ENCODE measurements around the gene PLXNA4. TPM values are rescaled to one million over a fixed set of nuclear protein-coding genes. Genes with fewer than 3 reads are reported as not detected.
A peak's percentile ranks its signal among the peaks of the same experiment; 100 is the strongest.

The PLXNA4 gene
- total and polyA plus RNA-seq, 12 donors, result 0.83 to 17.0 (median 11.5) TPM

DNA sequence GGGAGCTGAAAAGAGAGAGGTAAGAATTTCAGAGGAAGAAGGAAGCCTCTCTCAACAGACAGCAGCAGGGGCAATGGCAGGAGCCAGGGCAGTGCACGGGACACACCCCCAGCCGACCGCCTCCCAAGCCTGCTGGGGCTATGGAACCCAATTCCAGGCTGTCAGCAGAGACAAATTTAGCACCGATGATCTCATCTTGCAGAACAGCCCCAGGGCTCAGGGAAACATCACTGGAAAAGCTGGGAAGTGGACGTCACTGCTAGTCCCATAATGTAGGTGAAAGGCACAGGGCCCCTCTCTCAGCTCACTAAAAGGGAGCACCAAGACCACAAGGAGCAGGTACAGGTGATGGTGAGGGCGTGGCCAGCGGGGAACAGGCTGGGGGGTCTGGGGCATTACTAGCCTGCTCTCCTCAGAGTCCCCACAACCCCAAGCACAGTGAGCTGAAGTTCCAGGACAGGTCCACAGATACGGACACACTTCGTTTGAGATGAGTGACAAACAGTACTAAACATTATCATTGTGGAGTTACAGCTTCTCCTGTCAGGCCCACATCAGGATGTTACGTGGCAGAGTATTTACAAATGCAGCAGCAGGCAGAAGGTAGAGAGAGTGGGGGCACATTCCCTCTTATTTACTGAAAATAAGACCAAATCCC, 103.7 kb downstream of the PLXNA4 start:
- intact Hi-C loops (cut with DNase I), result no loop called here
- 21 to 34% methylated on average over 10 of the region's 10 CpGs for WGBS, 2 donors

DNA sequence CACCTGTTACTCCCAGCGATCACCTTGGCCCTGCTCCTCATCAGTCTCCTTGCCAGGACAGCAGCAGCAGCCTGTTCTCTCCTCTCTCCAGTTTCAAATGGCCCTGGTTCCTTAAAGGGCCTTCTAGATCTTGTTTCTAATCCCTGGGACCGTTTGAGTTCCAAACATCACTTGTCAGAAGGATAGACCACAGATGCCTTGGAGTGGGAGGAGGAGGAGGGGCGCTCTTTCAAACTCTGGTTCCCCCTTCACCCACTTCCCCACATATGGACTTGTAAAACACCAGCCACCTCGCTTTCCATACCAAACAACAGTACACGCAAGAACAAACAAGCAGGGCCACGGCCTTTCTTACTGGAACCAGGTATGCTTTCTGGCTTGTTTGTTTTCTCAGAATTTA, 104.8 kb downstream of the PLXNA4 start:
- no peak for ATAC-seq
- Histone ChIP-seq H3K36me3 (no peaks in the 10 kb centered on the region), H3K4me3 (no peak overlapping the region), H3K9me3 (no peaks in the 10 kb centered on the region), H3K27me3 (peaks cover 0 to 17% (median 0%) of the 10 kb centered on the region in 7 donors), H3K4me1 (peaks cover 10 to 55% (median 45%) of the 10 kb centered on the region in 9 donors), H3K27ac (peak overlapping the region in 7 of 10 donors; percentile 82 to 94 (median 91))
- no peak for DNase-seq
- TF ChIP-seq, protein P1, sequence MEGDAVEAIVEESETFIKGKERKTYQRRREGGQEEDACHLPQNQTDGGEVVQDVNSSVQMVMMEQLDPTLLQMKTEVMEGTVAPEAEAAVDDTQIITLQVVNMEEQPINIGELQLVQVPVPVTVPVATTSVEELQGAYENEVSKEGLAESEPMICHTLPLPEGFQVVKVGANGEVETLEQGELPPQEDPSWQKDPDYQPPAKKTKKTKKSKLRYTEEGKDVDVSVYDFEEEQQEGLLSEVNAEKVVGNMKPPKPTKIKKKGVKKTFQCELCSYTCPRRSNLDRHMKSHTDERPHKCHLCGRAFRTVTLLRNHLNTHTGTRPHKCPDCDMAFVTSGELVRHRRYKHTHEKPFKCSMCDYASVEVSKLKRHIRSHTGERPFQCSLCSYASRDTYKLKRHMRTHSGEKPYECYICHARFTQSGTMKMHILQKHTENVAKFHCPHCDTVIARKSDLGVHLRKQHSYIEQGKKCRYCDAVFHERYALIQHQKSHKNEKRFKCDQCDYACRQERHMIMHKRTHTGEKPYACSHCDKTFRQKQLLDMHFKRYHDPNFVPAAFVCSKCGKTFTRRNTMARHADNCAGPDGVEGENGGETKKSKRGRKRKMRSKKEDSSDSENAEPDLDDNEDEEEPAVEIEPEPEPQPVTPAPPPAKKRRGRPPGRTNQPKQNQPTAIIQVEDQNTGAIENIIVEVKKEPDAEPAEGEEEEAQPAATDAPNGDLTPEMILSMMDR (IDR thresholded peaks at IDR 0.05), result no peak
- WGBS, 2 donors, result 72 to 78% methylated on average over 6 of the region's 6 CpGs
- intact Hi-C loops (cut with DNase I), result no loop called here

More for the DNA sequence above, 103.7 kb downstream of the PLXNA4 start:
- no peaks in the 10 kb centered on the region for H3K36me3 ChIP-seq
- no peak overlapping the region for H3K4me3 ChIP-seq
- H3K27me3 ChIP-seq, result peaks cover 0 to 17% (median 0%) of the 10 kb centered on the region in 7 donors
- TF ChIP-seq, protein P1 (IDR thresholded peaks at IDR 0.05), result no peak
- H3K9me3 ChIP-seq, result no peaks in the 10 kb centered on the region
- DNase-seq (peak; percentile 65 to 79), ATAC-seq (peak; percentile 92 to 98 (median 96))
- H3K4me1 ChIP-seq, result peaks cover 10 to 55% (median 46%) of the 10 kb centered on the region in 9 donors
- peak overlapping the region; percentile 64 to 94 (median 88) for H3K27ac ChIP-seq

DNA sequence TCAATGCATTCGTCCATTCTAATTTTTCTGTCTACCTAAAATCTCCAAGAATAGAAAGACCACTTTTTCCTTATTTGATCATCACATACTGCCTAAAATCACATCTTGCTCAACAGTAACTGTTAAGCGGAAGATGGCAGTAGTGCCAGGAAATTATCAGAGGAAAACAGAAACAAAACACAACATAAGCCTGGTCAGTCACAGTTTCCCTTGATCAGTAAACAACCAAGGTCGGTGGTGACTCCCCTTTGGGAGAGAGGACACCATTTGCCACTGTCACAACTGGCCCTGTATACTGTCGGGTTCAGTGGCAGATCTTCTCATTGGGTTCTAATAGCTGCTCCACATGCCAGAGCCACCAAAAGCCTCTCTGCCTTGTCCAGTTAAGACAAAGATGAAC, 106.6 kb downstream of the PLXNA4 start:
- Histone ChIP-seq H3K4me3 (no peak overlapping the region), H3K27me3 (peaks cover 0 to 3% (median 0%) of the 10 kb centered on the region in 7 donors), H3K36me3 (no peaks in the 10 kb centered on the region), H3K9me3 (no peaks in the 10 kb centered on the region), H3K4me1 (peaks cover 10 to 52% (median 39%) of the 10 kb centered on the region in 9 donors), H3K27ac (no peak overlapping the region)
- intact Hi-C loops (cut with DNase I), result loop anchor here in 1 of 10 donors (5.0 kb wide), 1 partner anchor 1082 kb away; no protein-coding TSS in a partner anchor
- 56 to 78% methylated on average over 4 of the region's 4 CpGs for WGBS, 2 donors
- DNase-seq, result no peak
- no peak for ATAC-seq
- TF ChIP-seq, protein P1 (IDR thresholded peaks at IDR 0.05), result no peak

DNA sequence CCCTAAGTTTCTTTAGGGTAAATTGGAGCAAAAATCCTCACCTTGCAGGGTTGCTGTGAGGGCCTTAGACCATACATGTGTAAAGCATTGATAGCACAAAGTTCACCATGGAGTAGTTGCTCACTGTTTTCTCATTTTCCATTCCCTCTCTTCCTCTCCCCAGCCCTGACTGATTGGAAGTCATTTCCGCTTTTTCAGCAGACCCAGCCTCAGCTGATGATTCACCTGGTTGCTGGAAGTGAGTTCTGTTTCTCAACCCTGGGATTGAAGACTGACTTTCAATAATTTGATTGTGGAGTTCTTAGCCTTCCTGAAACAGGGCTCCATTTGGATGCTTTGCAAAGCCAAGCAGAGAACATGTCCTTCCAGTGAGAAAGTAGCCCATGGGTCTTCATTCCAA, 107.0 kb downstream of the PLXNA4 start:
- DNase-seq, result no peak
- H3K4me1 ChIP-seq, result peaks cover 10 to 52% (median 39%) of the 10 kb centered on the region in 9 donors
- ATAC-seq, result no peak
- no peak overlapping the region for H3K27ac ChIP-seq
- TF ChIP-seq, protein P1 (IDR thresholded peaks at IDR 0.05), result no peak
- H3K4me3 ChIP-seq, result no peak overlapping the region
- no peaks in the 10 kb centered on the region for H3K27me3 ChIP-seq
- H3K9me3 ChIP-seq, result no peaks in the 10 kb centered on the region
- intact Hi-C loops (cut with DNase I), result loop anchor here in 1 of 10 donors (5.0 kb wide), 1 partner anchor 1082 kb away; no protein-coding TSS in a partner anchor
- 91 to 97% methylated on average over 1 of the region's 1 CpG for WGBS, 2 donors
- no peaks in the 10 kb centered on the region for H3K36me3 ChIP-seq

Measured in heart right ventricle (tissue), 16 donors.